Measurements from ENCODE around the gene PPP2R2B. TPM values are rescaled to one million over a fixed set of nuclear protein-coding genes. Genes with fewer than 3 reads are reported as not detected.

The PPP2R2B gene
- total RNA-seq, 1 donor from 2014 or later, result 0.95 TPM

DNA sequence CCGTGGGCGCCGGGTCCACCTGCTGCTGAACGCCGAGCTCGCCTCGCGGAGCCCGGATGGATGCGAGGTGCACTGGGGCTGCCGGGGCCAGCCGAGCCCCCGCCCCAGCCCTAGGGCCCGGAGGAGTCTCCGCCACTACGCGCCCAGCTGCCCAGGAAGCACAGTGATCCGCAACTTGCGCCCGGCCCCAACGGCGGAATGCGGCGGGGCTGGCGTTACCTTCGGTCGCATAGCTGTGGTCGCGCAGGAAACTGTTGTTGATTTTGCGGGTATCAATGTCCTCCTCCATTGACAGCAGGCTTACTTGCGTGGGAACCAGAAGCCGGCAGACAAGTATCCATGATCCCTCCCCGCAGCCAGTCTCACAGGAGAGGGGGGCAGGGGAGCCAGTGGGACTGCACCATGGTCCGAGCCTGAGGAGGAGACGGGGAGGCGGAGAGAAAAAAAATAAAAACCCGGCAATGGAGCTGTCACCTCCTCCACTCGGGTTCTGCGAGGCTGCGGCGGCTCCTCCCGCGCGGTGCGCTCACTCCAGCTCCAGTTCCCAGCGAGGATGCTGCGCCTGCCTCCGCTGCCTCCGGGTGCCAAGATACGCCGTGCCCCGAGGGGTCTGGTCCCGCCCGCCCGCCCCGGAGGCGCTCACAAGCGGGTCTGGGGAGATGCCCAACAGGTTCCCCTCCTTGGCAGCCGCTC is 628 bp downstream of the PPP2R2B start:
- ATAC-seq, result peak; percentile 52 to 60
- peak; percentile 44 for DNase-seq
- H3K36me3 ChIP-seq, result no peaks in the 10 kb centered on the region
- TF ChIP-seq CTCF (IDR thresholded peaks at IDR 0.05), result no peak
- no peaks in the 10 kb centered on the region for H3K9me3 ChIP-seq
- no peak overlapping the region for H3K27ac ChIP-seq
- H3K27me3 ChIP-seq (ENCODE audit: low read depth), result peaks cover 27% of the 10 kb centered on the region
- H3K4me1 ChIP-seq, result peaks cover 18% of the 10 kb centered on the region
- intact Hi-C loops (cut with DNase I), result no loop called here
- H3K4me3 ChIP-seq, result peak overlapping the region; percentile 53

DNA sequence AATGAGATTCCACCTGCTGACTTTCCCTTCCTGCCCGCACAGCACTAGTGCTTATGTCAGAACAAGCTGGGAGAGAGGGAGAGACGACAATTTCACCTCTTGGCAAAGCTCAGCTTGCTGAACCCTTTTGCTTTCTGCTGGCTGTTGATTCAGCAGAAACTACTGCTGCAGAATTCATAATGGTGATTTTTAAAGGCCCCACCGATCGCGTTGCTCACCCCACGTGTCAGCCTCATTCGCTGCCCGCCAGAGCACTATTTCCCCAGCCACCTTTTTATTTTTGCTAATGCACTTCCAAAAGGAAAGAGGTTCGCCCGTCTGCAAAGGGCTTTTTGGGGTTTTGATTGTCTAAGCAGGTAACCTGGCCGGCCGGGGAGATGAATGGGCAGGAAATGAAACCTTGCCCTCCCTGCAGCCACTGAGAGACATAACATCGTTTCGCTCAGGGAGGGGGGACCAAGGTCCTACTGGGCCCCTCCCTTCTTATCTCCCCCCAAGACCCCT is 1.3 kb downstream of the PPP2R2B start:
- ATAC-seq (no peak), DNase-seq (no peak)
- intact Hi-C loops (cut with DNase I), result no loop called here
- Histone ChIP-seq H3K27me3 (ENCODE audit: low read depth) (peaks cover 27% of the 10 kb centered on the region), H3K9me3 (no peaks in the 10 kb centered on the region), H3K27ac (no peak overlapping the region), H3K4me3 (peak overlapping the region; percentile 53), H3K36me3 (no peaks in the 10 kb centered on the region), H3K4me1 (peaks cover 18% of the 10 kb centered on the region)
- no peak for TF ChIP-seq CTCF (IDR thresholded peaks at IDR 0.05)

- intact Hi-C loops (cut with DNase I), result no loop called here
- no peak for TF ChIP-seq CTCF (IDR thresholded peaks at IDR 0.05)
- Histone ChIP-seq H3K4me1 (peaks cover 14% of the 10 kb centered on the region), H3K27me3 (ENCODE audit: low read depth) (peaks cover 16% of the 10 kb centered on the region), H3K36me3 (no peaks in the 10 kb centered on the region), H3K9me3 (no peaks in the 10 kb centered on the region), H3K4me3 (no peak overlapping the region), H3K27ac (no peak overlapping the region)
- DNase-seq (no peak), ATAC-seq (no peak)
Measured at GRCh38 chr5:146873186-146873917, 5.2 kb downstream of the PPP2R2B start.

DNA sequence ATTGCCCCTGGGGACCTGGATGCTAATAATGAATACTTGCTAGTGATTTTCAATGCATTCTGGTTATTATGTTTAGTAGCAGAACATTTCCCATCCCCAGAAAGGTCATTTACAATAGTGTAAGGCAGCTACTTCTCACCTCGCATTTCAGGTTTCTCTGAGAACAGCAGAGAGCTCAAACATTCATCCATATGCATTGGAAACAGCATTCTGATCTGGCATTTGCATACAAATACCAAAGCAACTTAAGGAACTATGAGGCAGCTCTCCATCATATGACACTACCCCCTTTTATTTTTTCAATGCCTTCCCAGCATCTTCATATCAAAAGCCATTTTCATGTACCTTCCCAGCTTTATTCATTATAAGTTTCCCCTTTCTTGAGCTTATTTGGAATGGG is 6.4 kb downstream of the PPP2R2B start:
- peaks cover 2% of the 10 kb centered on the region for H3K4me1 ChIP-seq
- H3K27me3 ChIP-seq (ENCODE audit: low read depth), result peaks cover 4% of the 10 kb centered on the region
- TF ChIP-seq CTCF (IDR thresholded peaks at IDR 0.05), result no peak
- DNase-seq (no peak), ATAC-seq (no peak)
- H3K36me3 ChIP-seq, result no peaks in the 10 kb centered on the region
- H3K9me3 ChIP-seq, result no peaks in the 10 kb centered on the region
- H3K27ac ChIP-seq, result no peak overlapping the region
- H3K4me3 ChIP-seq, result no peak overlapping the region
- intact Hi-C loops (cut with DNase I), result no loop called here

DNA sequence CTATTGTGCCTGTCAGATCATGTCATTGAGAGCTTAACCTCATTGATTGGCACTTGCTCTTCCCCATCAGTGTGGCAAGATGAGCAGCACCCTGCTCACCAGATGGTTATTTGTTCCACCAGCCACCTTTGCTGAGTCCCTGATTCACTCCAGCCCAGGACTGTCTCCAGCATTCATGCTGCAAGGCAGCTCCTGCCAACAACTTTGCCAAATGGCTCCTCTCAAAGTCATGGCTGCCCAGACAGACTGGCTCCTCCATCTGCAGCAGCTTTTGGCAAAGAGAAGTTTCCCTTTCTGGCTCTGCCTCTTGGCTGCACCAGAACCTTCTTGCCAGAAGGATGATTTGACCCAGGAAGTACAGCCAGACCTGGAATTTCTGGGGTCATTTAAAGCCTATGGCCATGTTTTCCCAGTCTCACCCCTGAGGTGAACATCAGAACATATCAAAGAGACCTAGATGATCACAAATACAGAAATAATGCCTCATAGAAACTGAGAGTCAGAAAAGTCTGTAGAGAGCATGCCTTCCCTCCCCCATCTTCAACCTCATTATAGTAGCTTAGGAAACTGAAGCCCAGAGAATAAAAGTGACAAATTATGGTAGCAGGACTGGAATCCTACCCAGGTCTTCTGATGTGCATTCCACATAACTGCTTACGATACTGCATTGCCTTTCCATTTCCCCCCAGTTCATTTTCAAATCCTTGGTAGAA is 10.4 kb downstream of the PPP2R2B start:
- Histone ChIP-seq H3K4me1 (no peaks in the 10 kb centered on the region), H3K27me3 (ENCODE audit: low read depth) (no peaks in the 10 kb centered on the region), H3K9me3 (no peaks in the 10 kb centered on the region), H3K27ac (no peak overlapping the region), H3K36me3 (no peaks in the 10 kb centered on the region), H3K4me3 (no peak overlapping the region)
- ATAC-seq, result no peak
- DNase-seq, result no peak
- intact Hi-C loops (cut with DNase I), result no loop called here
- TF ChIP-seq CTCF (IDR thresholded peaks at IDR 0.05), result no peak
